Measurements from ENCODE around the gene CDH20. TPM values are rescaled to one million over a fixed set of nuclear protein-coding genes. Genes with fewer than 3 reads are reported as not detected.

Gene CDH20
- total and polyA plus RNA-seq, 2 of the 4 experiments (the other 2 are of a cell fraction), result not detected

DNA sequence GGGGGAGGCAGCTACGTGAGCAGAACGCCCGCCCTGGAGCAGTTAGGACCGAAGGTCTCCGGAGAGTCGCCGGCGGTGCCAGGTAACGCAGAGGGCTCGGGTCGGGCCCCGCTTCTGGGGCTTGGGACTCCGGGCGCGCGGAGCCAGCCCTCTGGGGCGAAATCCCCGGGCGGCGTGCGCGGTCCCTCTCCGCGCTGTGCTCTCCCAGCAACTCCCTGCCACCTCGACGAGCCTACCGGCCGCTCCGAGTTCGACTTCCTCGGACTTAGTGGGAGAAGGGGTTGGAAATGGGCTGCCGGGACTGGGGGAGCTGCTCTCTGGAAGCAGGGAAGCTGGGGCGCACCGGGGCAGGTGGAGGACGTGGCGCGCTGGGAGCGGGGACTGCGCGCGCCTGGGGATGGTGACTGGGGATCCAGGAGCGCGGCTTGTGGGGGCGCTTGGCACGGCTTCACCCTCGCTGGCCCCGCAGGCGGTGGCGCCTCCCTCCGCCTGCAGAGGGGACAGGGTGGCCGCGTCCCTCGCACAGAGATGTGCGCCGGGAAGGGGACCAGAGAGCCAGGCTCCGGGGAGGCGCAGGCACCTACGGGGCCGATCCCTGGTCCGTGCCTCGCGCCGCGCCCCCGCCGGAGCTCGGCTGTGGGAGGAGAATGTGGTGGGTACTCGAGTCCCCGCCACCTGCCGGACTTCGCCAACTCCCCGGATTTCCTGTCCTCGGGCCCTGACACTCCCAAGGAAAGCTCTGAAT lies 688 bp downstream of the CDH20 start:
- dilution Hi-C loops (cut with HindIII; ENCODE audit: low sequenced_read_pairs, unreplicated experiment), result no loop called here
- Histone ChIP-seq H4K91ac (ENCODE audit: insufficient read depth, low read depth, low read length) (no peak overlapping the region), H3K79me1 (ENCODE audit: low read depth in 1 of 2, low read length in 2 of 2) (no peaks in the 10 kb centered on the region), H2AFZ (replicated peaks; ENCODE audit: low read length, poor library complexity) (peak overlapping the region; percentile 17), H2BK20ac (ENCODE audit: low read depth, low read length) (no peak overlapping the region), H3K4ac (ENCODE audit: low read depth, low read length) (no peak overlapping the region), H3K9me1 (ENCODE audit: insufficient read depth, low read length) (no peaks in the 10 kb centered on the region), H2AK9ac (replicated peaks; ENCODE audit: low read depth, low read length, poor library complexity) (no peak overlapping the region), H3K23ac (ENCODE audit: low read depth, low read length) (no peak overlapping the region), H4K5ac (ENCODE audit: low read depth, low read length) (no peak overlapping the region), H3K36me3 (ENCODE audit: control insufficient read depth, insufficient read depth, low read length) (no peaks in the 10 kb centered on the region), H4K8ac (ENCODE audit: low read depth in 2 of 2, low read length in 2 of 2) (no peak overlapping the region), H2BK5ac (ENCODE audit: low read depth, low read length, poor library complexity, severe bottlenecking) (no peak overlapping the region), H3K56ac (ENCODE audit: extremely low read depth, insufficient read depth, low read length) (no peak overlapping the region), H3K4me3 (ENCODE audit: insufficient read depth, low read depth, low read length) (no peak overlapping the region), H4K20me1 (ENCODE audit: insufficient read depth, low read length) (no peaks in the 10 kb centered on the region), H3K9me3 (ENCODE audit: control insufficient read depth, insufficient read depth, low read length) (no peaks in the 10 kb centered on the region), H3K4me2 (ENCODE audit: low read depth, low read length) (no peak overlapping the region; the same call in 1 of the 2 replicates), H2AK5ac (ENCODE audit: low read depth, low read length) (no peak overlapping the region), H3K4me1 (ENCODE audit: control insufficient read depth, insufficient read depth, low read length) (no peaks in the 10 kb centered on the region; the same call in 1 of the 2 replicates), H3K27me3 (ENCODE audit: control insufficient read depth, insufficient read depth, low read length) (peaks cover 35% of the 10 kb centered on the region), H3K18ac (ENCODE audit: low read depth, low read length) (no peak overlapping the region), H3K27ac (ENCODE audit: insufficient read depth, low read length) (no peak overlapping the region), H3K9ac (ENCODE audit: low read depth, low read length) (no peak overlapping the region), H3K14ac (replicated peaks; ENCODE audit: low read depth, low read length) (no peak overlapping the region), H2BK120ac (ENCODE audit: low read depth, low read length) (no peak overlapping the region), H2BK15ac (ENCODE audit: low read depth, low read length) (no peak overlapping the region)
- WGBS, 2 experiments (ENCODE audit: extremely low coverage in 2 of 2, insufficient read length in 1 of 2), result 0% methylated on average over 8 of the region's 73 CpGs; no CpG with 5 or more reads in 1 of the 2 experiments
- TF ChIP-seq NFE2L2 (IDR thresholded peaks at IDR 0.05; ENCODE audit: low read depth, low read length) (no peak), RCOR1 (IDR thresholded peaks at IDR 0.05; ENCODE audit: insufficient replicate concordance, low read length) (no peak), CHD1 (IDR thresholded peaks at IDR 0.05; ENCODE audit: low read depth, low read length) (no peak), SMC3 (IDR thresholded peaks at IDR 0.05; ENCODE audit: low read depth, low read length) (no peak)
- intact Hi-C loops (cut with micrococcal nuclease), result no loop called here
- no TSS peak for BruUV-seq (replicated peaks)
- in situ Hi-C loops (cut with MboI; ENCODE audit: low sequenced_read_pairs), result no loop called here
- ATAC-seq (ENCODE audit: low read depth) (no peak), DNase-seq (no peak)
- POLR2A ChIA-PET (ENCODE audit: unreplicated experiment), result interaction anchor here (0.7 kb wide), 1 partner anchor 381 kb away, joined by 3 read pairs; no protein-coding TSS in a partner anchor
- CTCF ChIA-PET, result interaction anchor here (1.1 kb wide), 1 partner anchor 13 kb away, joined by 4 read pairs; no protein-coding TSS in a partner anchor
